IPS-NIHi11 (cell line): ENCODE measurements around the gene SYCP2.
A peak's percentile ranks its signal among the peaks of the same experiment; 100 is the strongest.
"Not testable (repeated sequence)": the region's sequence is repeated elsewhere in the genome, so short reads cannot be mapped to it uniquely, and the experiment has no call there.

ENCODE experiments used
- DNase-seq: peaks from one replicate; pipeline ENCODE4 v3.0.0; 2012; ENCODE audit warnings: mixed read lengths, low spot score

Gene SYCP2

DNA sequence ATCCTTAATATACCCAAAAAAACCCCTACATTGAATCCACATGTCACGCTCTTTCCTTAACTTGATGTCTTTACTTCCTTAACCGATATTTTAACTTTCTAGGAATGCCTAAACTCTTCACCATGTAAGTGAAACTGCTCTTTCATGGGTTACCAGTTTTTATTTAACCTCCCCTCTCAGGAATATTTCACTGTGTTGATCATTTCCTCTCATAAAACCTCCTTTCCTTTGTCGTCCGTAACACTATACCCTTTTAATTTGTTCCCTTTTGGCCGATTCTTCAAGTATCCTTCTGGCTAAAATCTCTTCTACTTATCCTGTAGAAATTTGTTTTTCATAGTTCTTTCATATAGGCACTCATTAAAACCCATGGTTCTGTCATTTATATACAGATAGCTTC, 24.6 kb downstream of the SYCP2 start:
- no peak for DNase-seq

DNA sequence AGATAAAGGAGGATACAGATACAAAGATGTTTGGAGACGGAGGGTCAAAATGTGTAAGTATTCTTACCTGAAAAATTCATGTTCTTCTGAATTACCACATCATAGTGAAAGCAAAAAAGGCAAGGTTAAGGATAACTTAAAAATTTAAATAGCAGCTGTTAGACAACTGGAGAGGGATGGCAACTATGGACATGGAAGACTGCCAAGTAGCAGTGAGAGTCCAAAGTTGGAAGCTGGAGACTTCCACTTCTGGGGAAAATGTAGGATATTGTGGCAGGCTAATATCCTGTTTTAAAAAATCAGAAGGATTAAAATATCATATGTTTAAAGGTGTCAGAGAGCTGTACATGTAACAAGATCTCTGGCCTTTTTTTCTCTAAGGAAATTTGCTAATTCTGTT, 29.8 kb downstream of the SYCP2 start:
- no peak for DNase-seq

DNA sequence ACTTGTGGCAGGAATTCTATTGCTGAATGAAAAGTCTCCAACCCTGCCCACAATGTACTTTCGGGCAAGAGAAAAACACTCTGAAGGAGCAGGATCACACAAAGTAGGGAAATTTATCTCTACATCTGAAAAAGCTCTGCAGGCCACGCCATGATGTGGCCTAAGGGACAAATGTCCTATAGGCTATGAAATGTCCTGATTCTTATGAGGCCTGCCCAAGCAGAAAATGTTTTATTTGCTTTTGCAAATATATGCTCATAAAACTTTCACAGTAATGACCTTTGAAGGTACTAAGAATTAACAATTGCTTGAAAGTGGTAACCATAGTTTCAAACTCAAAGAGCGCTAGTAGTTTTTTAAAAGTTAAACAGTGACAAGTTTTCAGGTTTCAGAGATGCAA, 31.0 kb downstream of the SYCP2 start:
- no peak for DNase-seq

DNA sequence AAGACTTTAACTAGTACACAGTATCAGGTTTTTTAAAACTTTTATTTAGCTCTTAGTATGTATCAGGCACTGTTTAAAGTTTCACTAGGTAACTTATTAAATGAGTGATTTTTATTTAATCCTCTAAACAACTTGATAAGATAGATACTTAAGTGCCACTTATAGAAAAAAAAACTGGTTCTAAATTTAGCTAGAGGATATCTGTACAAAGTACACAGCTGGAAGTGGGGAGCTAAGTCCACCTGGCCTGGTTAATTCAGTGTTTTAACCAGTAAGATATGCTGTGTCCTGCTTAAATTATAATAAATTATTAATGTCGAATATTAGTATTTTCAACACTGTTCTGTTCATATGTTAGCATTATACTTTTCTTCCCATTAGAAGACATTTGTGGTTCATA, 37.5 kb downstream of the SYCP2 start:
- DNase-seq = no peak

DNA sequence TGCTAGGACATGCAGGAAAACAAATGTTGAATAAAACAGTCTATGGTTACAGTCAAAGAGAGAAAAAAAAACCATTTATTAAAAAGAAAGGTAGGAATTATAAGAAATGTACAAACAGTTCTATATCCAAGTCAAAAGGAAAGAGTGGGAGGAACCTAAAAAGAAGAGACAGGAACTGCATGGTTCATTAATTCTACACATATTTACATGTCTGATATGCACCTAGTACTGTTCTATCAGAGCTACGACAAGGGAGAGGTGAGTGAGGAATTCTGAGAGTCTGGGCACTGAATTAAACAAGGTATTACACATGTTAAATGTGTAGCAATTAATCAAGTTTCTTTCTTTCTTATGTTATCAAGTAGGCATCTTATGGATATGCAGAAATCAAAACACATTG, 41.9 kb downstream of the SYCP2 start:
- DNase-seq = no peak

DNA sequence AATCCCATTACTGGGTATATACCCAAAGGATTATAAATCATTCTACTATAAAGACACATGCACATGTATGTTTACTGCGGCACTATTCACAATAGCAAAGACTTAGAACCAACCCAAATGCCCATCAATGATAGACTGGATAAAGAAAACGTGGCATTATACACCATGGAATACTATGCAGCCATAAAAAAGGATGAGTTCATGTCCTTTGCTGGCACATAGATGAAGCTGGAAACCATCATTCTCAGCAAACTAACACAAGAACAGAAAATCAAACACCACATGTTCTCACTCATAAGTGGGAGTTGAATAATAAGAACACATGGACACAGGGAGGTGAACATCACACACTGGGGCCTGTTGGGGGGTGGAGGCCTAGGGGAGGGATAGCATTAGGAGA, 43.4 kb downstream of the SYCP2 start:
- DNase-seq = not testable (repeated sequence)

DNA sequence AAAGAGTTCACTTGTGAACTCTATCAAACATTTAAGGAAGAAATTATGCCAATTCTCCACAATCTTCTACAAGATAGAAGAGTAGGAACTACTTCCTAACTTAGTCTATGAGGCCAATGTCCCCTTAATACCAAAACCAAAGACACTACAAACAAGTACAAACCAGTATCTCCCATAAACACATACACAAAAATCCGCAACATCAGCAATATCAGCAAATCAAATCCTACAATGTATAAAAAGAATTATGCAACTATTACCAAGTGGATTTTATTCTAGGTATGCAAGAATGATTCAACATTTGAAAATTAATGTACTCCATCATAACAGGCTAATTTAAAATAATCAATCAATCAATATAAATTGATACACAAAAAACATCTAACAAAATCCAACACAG, 45.4 kb downstream of the SYCP2 start:
- no peak for DNase-seq

DNA sequence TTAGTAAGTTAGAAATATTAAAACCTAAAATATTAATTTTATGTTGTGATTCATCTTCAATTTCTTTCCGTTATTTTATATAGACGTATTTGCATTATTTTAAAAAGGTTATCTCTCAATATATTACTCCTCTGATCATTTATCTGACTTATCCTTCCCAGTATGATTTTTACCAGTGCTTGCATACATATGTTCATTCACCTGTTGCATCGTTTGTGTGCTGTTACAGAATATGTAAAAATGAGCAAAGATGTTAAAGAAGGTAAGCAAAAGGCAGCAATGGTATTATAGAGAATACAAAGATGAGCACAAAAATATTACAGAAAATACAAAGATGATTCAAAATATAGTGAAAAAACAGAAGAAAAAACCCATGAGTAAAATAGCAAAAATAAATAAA, 48.9 kb downstream of the SYCP2 start:
- no peak for DNase-seq

DNA sequence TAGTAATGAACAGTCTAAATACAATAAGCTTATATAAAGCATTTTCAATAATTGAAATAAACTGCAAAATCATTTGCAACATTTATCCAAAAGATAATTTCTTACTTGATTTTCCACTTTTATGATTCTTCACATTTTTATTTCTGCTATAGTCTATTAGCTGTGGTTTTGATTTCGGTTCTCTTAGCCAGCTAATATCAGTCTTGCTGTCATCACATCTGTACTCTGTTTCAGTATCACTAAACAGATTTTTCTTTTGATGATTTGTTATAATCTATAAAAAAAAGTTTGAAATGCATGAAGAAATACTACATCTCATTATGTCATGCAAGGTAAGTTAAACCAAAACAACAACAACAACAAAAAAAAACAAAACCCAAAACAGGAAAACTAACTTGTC, 53.2 kb downstream of the SYCP2 start:
- no peak for DNase-seq

DNA sequence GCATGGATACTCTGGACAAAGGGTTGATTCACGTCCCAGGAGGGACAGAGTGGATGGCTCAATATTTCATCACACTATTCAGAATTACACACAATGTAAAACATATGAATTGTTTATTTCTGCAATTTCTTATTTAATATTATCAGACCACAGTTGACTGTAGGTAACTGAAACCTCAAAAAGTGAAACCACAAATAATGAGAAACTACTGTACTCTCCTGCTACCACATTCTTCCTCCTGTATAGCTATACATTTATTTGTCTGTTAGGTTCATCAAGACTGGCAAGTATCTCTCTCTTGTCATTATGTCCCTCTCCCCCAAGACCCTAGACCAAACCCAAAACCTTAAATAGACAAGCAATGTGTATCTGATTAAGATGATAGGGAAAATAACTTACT, 60.0 kb downstream of the SYCP2 start:
- no peak for DNase-seq

DNA sequence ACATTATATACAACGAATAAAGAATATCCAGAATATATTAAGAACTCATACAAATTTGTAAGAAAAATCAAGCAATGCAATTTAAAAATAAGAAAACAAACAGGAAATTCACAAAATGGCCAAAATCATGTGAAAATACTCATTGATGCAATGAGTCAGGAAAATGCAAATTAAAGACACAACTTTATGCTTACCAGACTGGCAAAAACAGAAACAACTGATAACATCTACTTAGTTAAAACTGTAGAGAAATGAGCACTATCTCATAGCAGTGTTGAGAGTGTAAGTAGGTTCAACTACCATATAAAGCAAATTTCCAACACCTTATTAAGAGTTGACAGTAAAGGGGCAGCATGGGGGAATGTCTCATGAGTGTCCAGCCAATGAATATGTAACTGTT, 62.3 kb downstream of the SYCP2 start:
- DNase-seq = no peak

DNA sequence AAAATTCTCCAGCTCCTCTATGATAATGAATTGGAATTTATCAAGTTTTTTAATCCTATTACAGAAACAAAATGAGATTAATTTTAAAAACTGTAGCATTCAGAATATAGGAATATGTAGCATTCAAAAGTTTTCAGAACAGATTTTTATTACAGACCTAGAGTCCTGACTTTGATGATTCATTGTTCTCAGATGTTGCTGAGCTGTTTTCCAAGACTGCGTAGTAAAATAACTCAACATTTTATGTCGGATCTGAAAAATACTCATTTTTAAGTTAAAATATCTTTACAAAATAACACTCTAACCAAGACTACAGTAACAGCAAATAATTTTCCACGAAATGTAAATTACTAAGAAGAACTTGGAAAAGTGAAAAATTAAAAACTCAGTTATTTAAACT, 67.1 kb downstream of the SYCP2 start:
- DNase-seq = no peak

DNA sequence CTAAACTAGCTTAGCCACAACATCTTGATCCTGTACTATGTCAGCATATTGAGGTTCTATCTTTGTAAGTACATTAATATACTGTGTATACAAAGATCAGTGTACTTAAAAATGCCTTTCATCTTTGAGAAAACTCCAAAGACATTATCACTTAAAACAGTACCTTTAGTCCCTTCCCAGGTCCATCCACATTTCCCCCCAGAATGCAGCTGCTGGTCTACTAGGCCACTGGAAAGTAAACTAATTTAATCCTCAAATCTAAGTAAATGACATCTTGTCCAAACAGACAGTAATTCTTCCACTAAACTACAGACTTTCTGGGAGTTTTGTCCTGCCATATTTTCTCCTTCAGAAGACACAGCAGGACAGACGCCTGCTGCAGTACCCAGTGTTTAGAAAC, 68.7 kb downstream of the SYCP2 start:
- DNase-seq = no peak

DNA sequence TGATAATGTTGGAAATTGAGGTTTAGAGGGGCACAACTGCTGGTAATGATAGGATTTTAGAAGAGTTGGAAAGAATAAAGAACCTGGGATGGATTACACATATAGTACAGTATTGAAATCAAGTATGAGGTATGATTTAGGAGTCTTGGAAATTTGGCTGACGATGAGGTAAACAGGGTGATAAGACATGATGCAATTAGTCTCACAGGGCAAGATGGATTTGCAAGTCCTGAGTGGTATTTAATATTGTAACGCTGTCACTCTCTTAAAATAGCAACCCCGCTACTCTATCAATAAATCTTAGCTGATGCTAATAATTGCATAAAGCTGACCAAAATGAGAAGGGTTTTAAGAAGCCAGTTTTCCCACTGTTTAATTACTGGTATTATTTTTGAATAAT, 70.4 kb downstream of the SYCP2 start:
- no peak for DNase-seq

DNA sequence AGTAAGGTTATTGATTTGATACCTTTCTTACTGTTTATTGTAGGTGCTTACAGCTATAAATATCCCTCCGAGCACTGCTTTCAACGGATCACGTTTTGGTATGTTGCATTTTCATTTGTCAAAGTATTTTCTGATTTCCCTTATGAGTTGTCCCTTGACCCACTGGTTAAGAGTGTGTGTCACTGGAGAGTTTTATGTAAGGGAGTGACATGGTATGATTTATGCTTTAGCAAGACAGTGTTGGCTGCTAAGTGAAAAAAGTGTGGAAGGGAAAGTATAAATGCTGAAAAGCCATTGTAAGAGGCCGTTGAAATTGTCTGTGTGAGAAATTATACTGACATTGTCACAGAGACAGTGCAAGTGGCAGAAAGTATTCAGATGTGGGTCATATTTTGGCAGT, 72.0 kb downstream of the SYCP2 start:
- DNase-seq = no peak

DNA sequence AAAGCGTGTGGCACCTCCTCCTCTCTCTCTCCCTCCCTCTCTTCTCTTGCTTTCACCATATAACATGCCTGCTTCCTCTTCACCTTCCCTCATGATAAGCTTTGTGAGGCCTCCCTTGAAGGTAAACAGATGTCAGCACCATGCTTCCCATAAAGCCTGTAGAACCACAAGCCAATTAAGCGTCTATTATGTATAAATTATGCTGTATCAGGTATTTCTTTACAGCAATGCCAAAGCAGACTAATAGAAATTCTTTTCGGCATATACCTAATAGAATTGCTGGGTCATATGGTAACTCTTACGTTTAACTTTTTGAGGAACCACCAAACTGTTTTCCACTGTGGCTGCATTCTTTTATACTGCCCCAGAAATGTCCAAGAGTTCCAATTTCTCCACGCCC, 75.0 kb downstream of the SYCP2 start:
- DNase-seq = no peak

DNA sequence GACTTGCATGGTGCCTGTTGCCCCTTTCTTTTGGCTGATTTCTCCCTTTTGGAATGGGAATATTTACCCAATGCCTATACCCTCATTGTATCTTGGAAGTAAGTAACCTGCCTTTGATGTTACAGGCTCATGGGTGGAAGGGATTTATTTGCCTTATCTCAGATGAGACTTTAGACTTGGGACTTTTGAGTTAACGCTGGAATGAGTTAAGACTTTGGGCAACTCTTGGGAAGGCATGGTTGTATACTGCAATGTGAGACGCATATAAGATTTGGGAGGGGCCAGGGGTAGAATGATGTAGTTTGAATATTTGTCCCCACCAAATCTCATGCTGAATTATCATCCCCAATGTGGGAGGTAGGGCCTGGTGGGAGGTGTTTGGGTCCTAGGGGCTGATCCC, 75.5 kb downstream of the SYCP2 start:
- DNase-seq = no peak

DNA sequence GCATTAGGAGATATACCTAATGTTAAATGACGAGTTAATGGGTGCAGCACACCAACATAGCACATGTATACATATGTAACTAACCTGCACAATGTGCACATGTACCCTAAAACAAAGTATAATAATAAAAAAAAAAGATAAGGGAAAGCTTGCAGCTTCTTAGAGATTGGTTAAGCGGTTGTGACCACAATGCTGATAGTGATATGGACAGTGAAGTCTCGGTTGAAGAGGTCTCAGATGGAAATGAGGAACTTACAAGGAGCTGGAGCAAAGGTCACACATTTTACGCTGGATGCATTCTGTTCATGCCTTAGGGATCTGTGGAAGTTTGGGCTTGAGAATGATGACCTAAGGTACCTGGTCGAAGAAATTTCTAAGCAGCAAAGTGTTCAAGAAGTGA, 76.5 kb downstream of the SYCP2 start:
- not testable (repeated sequence) for DNase-seq

DNA sequence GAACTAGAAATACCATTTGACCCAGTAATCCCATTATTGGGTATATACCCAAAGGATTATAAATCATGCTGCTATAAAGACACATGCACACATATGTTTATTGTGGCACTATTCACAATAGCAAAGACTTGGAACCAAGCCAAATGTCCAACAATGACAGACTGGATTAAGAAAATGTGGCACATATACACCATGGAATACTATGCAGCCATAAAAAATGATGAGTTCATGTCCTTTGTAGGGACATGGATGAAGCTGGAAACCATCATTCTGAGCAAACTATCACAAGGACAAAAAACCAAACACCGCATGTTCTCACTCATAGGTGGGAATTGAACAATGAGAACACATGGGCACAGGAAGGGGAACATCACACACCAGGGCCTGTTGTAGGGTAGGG, 76.9 kb downstream of the SYCP2 start:
- not testable (repeated sequence) for DNase-seq

DNA sequence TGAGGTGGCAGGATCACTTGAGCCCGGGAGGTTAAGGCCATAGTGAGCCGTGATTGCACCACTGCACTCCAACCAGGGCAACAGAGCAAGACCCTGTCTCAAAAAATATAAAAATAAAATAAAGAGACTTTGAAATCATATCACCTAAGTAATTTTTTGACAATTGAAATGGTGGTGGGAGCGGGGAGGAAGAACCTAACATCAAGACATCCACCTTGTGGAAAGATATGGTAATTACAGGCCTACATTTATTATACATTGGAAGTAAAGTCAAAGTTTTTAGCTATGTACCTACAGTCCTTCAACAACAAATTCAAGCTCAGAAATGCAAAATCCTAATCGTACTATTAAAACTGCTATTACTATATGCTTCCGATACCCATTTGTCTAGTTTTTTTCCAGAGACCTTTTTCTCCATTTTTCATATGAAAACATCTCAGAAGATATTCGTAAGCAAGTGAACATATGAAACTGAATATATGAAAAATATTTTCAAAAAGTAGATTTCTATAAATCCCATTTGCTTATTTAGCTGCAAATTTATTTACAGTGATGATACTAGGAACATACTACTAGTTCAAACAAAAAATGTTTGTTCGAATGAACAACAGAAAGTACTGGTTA, 83.3 kb downstream of the SYCP2 start:
- peak; percentile 29 for DNase-seq

DNA sequence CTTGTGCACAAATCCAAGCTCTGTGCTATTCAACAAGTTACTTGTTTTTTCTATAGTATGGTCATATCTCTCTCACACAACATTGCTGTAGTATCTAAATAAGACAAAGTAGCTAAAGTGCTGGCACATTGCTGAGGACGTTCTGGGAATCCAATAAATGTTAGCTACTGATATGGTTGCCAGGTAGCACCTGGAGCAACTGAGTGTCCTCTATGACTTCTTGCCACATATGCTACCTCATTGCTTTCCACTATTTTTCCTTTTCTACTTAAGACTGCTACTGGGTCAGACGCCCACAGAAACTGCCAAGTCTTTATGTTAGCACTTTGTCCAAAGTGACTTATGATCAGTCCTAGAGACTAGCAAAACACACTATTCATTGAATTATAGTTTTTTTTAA, 85.3 kb downstream of the SYCP2 start:
- DNase-seq = no peak

DNA sequence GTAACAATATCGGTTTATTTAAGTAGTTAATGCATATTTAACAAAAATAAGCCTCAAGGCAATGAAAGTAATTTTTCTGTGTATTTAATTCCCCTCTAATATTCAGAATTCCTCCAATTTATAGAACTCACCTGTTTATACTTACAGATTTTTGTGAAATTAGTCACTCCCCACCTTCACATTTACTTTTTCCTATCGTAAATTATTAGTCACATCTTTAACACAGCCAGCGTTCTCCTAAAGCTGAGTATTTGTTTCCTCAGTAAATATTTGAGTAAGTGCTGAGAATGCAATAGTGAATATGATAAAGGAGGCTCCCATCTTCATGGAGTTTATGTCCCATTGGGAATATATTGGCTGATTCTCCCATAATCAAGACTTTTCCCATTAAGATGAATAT, 88.0 kb downstream of the SYCP2 start:
- no peak for DNase-seq

DNA sequence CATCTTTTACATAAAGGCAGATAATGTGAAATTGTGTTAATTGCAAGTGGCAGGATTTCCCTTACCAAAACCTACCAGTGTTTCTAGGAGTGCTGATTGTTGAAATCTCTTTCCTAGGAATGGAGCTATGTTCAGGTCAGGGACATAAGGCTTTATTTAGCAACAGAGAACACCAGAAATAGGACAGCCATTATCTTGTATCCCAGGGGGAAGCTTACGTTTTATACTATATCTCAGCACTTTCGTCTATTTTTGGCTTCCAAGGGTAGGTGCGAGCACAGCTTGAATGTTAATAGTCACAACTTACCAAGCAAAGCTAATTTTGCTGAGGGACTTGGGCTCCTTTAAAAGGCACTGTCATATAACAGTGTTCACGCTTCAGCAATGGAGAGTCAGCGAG, 94.0 kb downstream of the SYCP2 start:
- DNase-seq = no peak

DNA sequence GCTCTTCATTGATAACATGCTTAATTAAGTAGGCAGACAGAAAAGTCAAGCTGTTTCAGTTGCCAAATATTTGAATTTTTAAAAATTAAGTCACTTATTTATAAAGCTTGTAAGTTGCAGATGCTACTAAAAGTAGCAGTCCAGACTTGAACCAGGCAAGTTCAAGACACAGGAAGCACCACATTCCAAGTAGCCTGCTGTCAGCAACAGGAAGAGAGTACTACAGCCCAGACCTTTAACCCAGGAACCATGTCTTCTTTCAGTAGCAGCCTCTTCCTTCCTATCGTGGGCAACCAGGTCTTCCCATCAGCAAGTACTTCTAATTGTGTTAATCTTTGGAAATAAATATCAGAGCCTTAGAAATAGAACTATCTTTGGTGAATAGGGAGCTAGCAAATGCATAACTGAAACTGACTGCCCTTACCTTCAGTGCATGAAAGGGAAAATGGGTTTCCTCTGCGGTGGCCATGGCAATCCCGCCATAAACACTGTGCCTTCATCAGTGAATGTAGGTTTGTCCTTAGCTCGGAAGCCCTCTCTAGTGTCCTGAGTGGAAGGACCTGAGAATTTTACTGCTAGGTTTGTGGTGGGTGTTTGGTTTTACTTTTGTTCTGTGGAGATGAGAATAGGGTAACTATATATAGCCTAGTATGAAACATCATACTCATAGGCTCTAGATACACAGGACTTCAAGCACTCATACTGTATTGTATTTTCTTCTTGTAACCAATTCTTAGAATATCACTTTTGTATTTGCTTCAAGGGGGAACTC, 95.6 kb downstream of the SYCP2 start:
- DNase-seq = no peak
